GM21825 (cell line): ENCODE measurements around the gene FAM177A1.
A peak's percentile ranks its signal among the peaks of the same experiment; 100 is the strongest.
"Not testable (repeated sequence)": the region's sequence is repeated elsewhere in the genome, so short reads cannot be mapped to it uniquely, and the experiment has no call there.

ENCODE experiments used
- ATAC-seq: cut with Tn5 transposase; IDR thresholded peaks from one replicate; pipeline ENCODE4 v1.9.1; 2021; ENCODE audit warnings: mild to moderate bottlenecking, moderate library complexity; ENCODE audit not compliant: unreplicated experiment

The FAM177A1 gene, protein sequence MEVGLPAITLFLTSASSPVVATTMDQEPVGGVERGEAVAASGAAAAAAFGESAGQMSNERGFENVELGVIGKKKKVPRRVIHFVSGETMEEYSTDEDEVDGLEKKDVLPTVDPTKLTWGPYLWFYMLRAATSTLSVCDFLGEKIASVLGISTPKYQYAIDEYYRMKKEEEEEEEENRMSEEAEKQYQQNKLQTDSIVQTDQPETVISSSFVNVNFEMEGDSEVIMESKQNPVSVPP

DNA sequence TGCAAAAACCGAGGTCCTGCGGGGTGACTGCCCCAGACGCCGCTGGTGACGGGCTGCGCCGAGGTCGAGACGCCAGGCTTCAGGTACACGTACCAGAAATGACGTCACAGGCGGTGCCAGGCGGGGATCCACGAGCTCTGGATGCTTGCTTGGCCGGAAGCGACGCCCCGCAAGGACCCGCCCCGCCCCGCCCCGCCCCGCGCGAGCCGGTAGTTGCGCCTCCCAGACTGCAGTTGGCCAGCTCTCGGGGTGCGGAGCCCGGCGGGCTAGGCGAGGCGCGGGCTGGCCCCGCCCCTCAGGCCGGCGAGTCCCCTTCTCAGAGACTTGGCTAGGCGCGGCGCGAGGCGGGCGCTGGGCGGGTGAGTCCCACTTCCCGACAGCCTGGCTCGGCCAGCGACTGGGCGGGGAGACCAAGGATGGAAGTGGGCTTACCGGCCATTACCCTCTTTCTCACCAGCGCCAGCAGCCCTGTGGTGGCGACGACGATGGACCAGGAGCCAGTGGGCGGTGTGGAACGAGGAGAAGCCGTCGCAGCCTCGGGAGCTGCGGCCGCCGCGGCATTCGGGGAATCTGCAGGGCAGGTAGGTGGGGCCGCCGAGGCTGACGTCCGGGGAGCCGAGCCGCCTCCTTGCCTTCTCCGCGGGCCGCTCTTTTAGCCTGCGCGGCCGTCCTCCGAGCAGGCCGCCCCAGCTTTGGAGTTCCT lies at the start of gene FAM177A1:
Gene FAM177A1, plus strand, starts transcription at position 225 of the 703 bp plus-strand sequence. Its CDS starts 192 bp downstream, at position 417.
- ATAC-seq: peak; percentile 88

DNA sequence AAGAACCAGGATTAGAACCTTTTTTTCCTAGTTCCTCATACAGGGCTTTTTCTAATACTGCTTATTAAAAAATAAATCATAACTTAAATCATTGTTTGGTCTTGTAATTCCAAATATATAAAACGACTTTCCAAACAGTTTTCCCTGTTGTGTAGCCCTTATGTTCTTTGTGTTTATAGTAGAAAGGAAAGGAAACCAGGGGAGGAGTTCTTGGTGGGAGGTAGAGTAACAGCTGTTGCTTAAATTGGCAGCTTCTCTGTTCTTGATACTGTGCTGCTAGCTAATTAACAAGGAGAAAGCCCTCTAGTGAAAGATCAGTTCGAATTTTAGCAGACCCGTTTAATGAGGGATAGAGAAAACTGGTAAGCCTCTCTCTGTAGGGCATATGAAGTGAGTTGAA lies 48.3 kb upstream of the FAM177A1 start:
- no peak for ATAC-seq

DNA sequence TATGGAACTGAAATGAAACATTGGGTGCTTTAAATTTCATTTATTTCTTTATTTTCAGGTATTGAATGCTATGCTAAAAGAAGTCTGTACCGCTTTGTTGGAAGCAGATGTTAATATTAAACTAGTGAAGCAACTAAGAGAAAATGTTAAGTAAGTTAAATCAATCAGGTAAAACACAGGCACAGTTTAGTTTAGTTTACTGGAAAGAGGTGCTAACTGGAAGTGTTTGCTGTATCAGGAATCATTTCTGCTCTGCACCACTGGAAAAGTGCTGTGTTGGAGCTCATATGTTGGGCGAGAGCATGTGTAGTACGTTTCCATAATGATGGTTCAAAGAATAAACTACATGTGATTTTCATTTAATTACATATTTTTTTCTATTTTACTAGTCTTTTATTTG lies 46.6 kb upstream of the FAM177A1 start:
- no peak for ATAC-seq

DNA sequence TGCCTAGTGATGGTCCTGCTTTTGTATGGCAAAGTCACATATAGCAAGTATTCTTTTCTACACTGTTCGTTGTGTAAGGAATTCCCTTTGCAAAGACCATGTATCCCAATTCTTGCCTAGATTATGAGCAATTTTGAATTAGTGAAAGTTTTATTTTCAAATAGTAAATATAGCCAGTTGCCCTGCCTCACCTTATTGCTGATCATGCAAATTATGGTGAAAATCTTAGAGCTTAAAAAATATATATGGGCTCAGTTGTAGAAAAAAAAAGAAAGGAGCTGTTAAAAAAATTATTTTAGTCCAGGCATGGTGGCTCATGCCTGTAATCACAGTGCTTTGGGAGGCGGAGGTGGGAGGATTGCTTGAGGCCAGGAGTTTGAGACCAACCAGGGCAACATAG lies 44.5 kb upstream of the FAM177A1 start:
- ATAC-seq: no peak

DNA sequence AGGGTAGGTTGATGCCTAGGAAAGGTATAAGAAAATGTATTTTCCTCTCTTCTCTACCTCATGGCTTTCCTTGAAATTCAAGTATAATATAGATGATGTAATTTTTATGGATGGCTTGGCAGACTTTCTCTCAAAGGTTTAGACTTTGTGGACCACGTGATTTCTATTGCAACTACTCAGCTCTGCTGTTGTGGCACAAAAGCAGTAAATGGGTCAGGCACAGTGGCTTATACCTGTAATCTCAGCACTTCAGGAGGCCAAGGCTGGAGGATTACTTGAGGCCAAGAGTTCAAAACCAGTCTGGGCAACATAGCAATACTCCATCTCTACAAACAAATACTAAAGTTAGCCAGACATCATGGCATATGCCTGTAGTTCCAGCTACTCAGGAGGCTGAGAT lies 41.2 kb upstream of the FAM177A1 start:
- no peak for ATAC-seq

DNA sequence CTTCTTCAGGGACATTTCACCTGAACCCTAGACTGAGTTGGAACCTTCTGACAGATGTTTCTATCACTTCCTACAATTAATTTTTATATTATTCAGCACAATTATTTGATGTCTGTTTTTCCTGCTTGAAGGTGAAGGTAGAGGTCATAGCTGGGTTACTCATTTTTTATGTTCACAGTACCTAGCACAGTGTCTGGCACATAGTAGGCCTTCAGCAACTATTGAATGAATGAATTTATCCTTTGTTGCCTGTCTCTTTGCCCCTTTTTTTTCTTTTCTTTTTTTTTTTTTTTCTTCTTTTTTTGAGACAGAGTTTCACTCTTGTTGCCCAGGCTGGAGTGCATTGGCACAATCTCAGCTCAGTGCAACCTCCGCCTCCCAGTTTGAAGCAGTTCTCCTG lies 29.5 kb upstream of the FAM177A1 start:
- ATAC-seq: no peak

DNA sequence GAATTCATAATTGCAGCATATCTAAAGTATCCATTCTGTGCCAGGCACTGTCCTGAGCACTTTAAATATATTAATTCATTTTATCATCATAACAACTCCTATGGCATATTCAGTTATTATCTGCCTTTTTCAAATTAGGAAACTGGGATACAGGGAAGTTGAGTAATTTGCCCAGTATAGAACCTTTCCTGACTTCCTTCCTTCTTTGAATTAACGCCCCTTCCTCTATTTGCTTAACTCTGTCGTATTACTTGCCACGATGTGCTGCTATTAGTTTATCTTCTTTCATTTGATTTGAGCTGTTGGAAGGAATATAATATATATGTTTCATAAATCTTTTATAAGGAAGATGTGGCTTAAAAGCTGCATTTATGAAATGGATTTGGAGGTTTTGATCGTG lies 25.4 kb upstream of the FAM177A1 start:
- no peak for ATAC-seq

DNA sequence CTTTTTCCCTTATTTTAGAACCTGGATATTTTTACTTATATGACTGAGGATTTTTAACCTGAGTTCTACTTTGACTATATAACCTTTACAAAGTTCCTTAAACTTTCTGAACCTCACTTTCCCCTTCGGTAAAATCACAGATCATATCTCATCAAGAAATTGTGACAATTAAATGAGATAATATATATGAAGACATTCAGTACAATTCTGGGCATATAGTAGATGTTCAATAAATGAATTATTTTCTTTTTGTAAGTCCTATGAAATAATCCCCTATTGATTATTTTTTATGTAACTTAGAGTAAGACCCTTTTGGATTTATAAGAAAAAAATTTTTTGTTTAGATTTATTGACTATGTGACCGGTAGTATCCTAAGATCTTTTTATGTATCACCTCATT lies 17.6 kb upstream of the FAM177A1 start:
- ATAC-seq: no peak

DNA sequence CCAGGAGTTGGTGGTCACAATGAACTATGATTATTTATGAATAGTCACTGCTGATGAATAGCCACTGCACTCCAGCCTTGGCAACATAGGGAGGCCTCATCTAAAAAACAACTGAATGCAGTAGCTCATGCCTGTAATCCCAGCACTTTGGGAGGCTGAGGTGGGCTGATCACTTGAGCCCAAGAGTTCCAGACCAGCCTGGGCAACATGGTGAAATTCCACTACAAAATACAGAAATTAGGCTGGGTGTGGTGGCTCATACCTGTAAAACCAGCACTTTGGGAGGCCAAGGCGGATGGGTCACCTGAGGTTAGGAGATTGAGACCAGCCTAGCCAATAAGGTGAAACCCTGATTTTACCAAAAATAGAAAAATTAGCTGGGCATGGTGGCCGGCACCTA lies 13.5 kb upstream of the FAM177A1 start:
- ATAC-seq: no peak

DNA sequence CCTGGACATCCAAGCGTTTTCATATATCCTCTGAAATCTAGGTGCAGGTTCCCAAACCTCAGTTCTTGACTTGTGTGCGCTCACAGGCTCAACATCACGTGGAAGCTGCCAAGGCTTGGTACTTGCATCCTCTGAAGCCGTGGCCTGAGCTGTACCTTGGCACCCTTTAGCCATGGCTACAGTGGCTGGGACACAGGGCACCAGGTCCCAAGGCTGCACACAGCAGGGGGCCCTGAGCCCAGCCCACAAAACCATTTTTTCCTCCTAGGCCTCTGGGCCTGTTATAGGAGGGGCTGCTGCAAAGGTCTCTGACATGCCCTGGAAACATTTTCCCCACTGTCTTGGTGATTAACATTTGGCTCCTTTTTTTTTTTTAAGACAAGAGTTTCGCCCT lies 11.6 kb upstream of the FAM177A1 start:
- ATAC-seq: no peak

DNA sequence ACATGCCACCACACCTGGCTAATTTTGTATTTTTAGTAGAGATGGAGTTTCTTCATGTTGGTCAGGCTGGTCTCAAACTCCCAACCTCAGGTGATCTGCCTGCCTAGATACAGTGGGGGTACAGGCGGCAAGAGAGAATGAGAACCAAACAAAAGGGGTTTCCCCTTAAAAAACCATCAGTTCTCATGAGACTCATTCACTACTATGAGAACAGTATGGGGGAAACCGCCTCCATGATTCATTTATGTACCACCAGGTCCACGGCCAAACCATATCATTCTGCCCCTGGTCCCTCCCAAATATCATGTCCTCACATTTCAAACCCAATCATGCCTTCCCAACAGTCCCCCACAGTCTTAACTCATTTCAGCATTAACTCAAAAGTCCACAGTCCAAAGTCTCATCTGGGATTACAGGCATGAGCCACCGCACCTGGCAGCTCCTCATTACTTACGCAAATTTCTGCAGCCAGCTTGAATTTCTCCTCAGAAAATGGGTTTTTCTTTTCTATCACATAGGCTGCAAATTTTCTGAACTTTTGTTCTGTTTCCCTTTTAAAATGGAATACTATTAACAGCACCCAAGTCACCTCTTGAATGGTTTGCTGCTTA lies 11.0 kb upstream of the FAM177A1 start:
- not testable (repeated sequence) for ATAC-seq

DNA sequence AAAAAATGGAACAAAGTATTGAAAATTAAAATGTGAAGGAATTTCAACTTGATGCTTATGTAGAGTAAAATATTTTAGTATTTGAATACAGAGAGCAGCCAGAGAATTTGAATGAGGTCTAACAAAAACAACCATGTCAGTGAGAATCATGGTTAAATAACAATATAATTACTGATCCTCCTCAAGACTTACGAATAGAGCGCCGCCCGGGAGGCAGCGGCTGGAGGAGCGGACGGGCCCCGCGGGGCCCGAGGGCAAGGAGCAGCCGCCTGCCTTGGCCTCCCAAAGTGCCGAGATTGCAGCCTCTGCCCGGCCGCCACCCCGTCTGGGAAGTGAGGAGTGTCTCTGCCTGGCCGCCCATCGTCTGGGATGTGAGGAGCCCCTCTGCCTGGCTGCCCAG lies 7.8 kb upstream of the FAM177A1 start:
- ATAC-seq: not testable (repeated sequence)

DNA sequence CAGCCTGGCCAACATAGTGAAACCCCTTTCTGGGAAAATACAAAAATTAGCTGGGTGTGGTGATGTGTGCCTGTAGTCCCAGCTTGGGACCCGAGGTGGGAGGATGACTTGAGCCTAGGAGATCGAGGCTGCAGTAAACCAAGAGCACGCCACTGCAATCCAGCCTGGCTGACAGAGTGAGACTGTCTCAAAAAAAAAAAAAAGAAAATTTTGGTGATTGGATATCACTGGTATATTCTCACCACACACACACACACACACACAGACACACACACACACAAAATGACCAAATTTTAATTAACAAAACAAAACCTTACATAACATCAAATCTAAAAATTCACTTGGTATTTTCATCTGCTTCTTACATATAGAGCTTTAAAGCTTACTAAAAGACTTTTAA lies 3.4 kb upstream of the FAM177A1 start:
- no peak for ATAC-seq

DNA sequence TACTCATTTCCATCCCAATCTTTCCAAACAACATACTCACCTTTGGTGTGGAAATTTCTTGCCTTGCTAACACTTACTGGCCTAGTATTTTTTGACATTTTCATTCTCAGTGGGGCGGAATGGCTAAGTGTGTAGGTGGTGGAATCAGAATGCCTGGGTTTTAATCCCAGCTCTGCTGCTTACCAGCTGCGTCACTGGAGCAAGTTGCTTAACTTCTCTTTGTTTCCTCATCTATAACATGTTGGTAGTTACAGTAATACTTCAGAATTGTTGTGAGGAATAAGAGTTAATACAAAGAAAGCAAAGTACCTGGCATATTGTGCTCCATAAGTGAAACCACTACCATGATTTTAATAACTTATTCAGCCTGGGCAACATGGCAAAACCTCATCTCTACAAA lies 3.0 kb upstream of the FAM177A1 start:
- no peak for ATAC-seq

DNA sequence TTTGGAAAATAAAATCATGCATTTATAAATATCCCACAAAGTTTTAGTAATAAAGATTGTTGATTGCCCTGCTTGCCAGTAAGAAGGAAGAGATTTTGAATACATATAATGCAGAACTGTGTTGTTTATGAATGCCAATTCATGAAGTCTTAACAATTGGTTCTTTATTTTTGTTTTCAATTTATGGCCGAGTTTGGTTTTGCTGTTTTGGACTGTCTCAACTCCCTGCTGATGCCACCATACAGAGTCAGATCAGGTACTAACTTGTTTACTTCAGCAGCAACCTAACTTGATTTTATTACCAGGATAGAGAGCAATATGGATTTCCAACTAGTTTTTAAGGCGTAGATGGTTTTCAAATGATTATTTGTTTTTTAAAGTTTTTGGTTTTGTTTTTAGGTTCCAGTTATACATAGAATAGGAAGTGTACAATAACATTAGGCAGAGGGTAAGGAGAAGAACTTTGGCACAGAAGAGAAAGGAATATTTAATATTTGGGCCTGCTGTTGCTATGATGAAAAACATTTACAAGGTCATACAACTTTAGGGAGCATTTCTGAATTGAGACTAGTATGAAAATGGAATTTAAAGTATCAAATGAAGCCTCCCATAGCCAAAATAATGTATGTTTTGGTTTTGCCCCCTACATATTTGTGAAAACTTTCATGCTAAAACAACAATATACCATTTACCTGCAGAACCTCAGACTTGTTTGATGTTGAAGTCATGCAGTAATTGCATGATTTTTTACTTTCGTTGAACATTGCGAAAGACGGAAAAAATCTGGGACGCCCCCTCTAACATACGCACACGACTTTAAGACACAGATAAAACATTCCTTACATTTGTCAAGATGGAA lies 904 bp upstream of the FAM177A1 start:
- ATAC-seq: no peak

DNA sequence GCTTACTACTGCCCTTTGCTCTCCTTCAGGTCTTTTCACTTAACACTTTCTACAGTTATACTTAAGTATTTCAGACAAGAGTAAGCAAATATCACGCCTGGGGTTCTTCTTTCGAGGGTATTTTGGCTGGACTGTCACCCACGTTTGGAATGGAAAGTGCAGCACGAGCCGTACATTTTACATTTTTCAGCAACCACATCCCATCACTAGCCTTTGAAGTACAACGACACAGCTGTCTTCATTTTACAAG lies 349 bp upstream of the FAM177A1 start:
- ATAC-seq: no peak

DNA sequence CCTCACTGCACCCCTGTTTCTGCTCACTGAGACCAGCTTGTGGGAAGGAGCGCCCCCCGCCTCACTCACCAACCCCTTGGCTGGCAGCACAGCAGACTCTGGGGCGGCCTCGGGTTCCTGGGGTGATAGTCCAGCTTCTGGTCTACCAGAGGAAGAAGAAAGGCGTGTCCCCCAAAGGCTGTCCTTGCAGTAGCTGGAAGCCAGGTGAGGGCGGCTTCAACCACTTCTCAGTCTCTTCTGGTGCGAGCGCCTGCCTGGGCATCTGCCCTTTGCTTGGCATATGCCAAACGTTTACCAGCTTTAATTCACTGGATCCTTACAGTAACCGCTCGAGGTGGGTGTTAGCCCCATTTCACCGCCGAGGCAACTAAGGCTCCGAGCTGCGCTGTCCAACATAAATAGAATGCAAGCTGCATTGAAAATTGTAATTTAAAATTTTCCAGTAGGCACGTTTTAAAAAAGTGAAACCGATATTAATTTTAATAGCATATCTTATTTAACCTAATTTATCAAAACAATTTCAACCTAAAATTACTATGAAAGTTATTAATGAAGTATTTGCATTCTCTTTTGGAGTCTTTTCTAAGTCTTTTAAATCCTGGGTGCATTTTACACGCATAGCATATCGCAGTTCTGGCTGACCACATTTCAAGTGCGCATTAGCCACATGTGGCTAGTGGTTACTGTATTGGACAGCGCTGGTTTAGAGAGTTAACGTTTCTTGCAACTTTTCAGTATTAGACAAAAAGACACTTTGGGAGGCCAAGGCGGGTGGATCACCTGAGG lies 872 bp downstream of the FAM177A1 start:
- ATAC-seq: peak; percentile 24

DNA sequence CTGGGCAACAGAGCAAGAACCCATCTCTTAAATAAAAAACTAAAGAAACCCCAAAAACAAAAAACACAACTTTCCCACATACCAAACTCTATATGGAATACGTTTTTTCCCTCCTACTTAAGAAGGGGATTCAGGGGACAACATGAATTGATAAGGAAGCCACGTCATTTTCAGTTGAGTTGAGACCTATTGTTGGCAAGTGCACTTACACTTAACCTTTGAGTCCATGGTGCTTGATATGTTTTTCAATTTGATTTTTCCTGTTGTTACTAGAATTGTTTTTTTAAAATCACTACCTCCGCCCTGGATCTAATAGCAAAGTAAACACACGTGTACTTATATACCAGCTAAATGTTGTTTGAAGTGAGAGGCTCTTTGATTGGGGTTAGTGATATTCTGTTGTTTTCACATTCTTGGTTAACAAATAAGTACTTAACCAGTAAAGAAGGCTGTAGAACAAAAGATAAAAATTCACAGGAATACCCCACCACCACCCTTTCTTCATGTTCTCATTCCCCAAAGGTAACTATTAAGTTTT lies 2.0 kb downstream of the FAM177A1 start:
- no peak for ATAC-seq

DNA sequence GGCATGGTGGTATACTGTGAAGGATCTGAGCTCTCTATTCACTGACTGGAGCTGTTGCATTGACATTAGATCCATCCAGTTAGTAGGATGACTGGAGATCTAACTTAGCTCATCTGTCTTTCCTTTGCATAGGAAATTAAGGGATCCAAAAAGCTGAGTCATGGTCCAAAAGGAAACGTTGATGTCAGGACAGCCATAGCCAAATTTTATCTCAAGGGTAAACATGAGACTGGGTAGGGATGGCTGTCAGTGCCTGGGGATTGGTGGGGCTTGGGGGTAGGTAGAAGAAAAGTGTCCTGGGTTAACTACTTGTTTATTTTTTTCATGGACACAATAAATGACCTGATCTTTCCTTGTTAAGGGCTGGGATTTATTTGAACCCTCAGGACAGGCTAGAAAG lies 4.6 kb downstream of the FAM177A1 start:
- no peak for ATAC-seq

DNA sequence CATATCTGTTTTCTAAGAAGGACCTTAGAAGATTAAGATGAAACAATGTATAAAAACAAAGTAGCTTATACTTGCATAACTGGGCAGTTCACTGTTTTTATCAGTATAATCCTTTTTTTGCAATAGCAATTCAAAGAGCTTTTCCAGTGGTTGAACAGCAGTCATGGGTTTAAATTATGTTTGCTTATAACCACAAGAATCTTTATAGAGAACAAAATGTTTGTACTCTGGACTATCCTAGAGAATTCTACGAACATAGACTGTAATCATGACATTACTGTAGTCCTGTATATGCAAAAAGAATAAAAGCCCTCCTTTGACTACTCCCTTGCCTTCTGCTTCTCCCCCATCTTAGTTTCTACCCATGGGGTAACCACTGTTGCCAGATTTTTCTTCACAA lies 5.7 kb downstream of the FAM177A1 start:
- ATAC-seq: no peak

DNA sequence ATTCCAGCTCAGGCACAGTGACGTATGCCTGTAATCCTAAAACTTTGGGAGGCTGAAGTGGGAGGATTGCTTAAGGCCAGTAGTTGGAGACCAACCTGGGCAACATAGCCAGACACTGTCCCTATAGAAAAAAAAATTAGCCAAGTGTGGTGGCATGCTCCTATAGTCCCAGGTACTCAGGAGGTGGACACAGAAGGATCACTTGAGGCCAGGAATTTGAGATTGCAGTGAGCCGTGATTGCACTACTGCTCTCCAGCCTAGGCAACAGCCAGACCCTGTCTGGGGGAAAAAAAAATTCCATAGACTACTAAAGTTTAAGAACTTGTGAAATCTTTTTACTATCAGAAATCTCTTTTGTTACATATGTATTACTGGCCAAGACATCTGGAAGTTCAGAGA lies 6.6 kb downstream of the FAM177A1 start:
- ATAC-seq: no peak
